ENCODE data around the gene IRX6.

- no peak for TF ChIP-seq POLR2A (IDR thresholded peaks at IDR 0.05; ENCODE audit: low read depth, low read length)
- TF ChIP-seq POLR2AphosphoS5 (IDR thresholded peaks at IDR 0.05; ENCODE audit: low read depth, low read length), result no peak
- no peak for TF ChIP-seq TAF1 (IDR thresholded peaks at IDR 0.05; ENCODE audit: low read depth, low read length)
Observed at GRCh38 chr16:55284718-55285099, 39.3 kb upstream of the IRX6 start.
